Body of pancreas (tissue), 4 donors: ENCODE data around the gene SIPA1L3. TPM values are rescaled to one million over a fixed set of nuclear protein-coding genes. Genes with fewer than 3 reads are reported as not detected.

Experiments
- ATAC-seq: fragments of 150-250 bp; one replicate; pipeline ENCODE4 v1.9.1; 2016
- DNase-seq, 4 donors: peaks; one replicate each; pipeline ENCODE4 v3.0.0-alpha.2; 2019
- H3K27ac ChIP-seq, 4 donors: fragments of 200-600 bp; sonication (generic); 1 replicate in 3 of 4; 2 replicates in 1 of 4; pipeline versions ENCODE4 v1.5.1 to v1.6.1; 2016 to 2019; ENCODE audit warnings: mild to moderate bottlenecking in 1 of 4, mixed read lengths in 1 of 4, moderate library complexity in 1 of 4
- H3K27me3 ChIP-seq, 2 donors: fragments of 200-600 bp; sonication (generic); one replicate each; pipeline ENCODE4 v1.6.0; 2016; ENCODE audit warnings: mild to moderate bottlenecking in 1 of 2
- H3K36me3 ChIP-seq, 2 donors: fragments of 200-600 bp; sonication (generic); replicated peaks in 1 of 2; 2 replicates each; pipeline ENCODE4 v1.5.1; 2016; ENCODE audit warnings: low read depth in 2 of 2; ENCODE audit not compliant: insufficient read depth in 1 of 2
- H3K4me1 ChIP-seq: fragments of 200-600 bp; sonication (generic); one replicate; pipeline ENCODE4 v1.6.0; 2016
- H3K4me3 ChIP-seq, 2 donors: fragments of 200-600 bp; sonication (generic); 1 replicate in 1 of 2; 2 replicates in 1 of 2; pipeline ENCODE4 v1.5.1; 2016 to 2019
- H3K9me3 ChIP-seq, 3 donors: fragments of 200-600 bp; sonication (generic); 1 replicate in 2 of 3; 2 replicates in 1 of 3; pipeline ENCODE4 v1.5.1; 2016
- POLR2A ChIP-seq, 3 donors: fragments of 450-650 bp; IDR thresholded peaks; one replicate each; pipeline ENCODE4 v1.6.1; 2016; ENCODE audit warnings: antibody characterized with exemption in 3 of 3, mild to moderate bottlenecking in 2 of 3
- WGBS, 2 donors: methylation state at CpG; one replicate each; pipeline ENCODE4 v1.1.5; 2017; 5-methylcytosine and 5-hydroxymethylcytosine counted together
- intact Hi-C: fragments of 100-400 bp; cut with DNase I; formaldehyde crosslinking; loops from one replicate; pipeline ENCODE4 v1.15.1; 2023
- total RNA-seq, 2 donors: library from RNA; depleted of rRNA; stranded (reverse); fragments of >200 nt; gene quantifications; one replicate each; pipeline ENCODE4 v1.1.0, GENCODE V29; 2016
- TF ChIP-seq, protein P1 (sequence below), 7 experiments: fragments of 450-650 bp in 4 of 7; fragments of 200-600 bp in 3 of 7; sonication (generic) in 3 of 7; IDR thresholded peaks; one replicate each; pipeline ENCODE4 v1.5.1; 2016 to 2019; ENCODE audit warnings: antibody characterized with exemption in 7 of 7

Gene SIPA1L3
- total RNA-seq, 2 donors from 2014 or later: 41.5 to 62.0 TPM

DNA sequence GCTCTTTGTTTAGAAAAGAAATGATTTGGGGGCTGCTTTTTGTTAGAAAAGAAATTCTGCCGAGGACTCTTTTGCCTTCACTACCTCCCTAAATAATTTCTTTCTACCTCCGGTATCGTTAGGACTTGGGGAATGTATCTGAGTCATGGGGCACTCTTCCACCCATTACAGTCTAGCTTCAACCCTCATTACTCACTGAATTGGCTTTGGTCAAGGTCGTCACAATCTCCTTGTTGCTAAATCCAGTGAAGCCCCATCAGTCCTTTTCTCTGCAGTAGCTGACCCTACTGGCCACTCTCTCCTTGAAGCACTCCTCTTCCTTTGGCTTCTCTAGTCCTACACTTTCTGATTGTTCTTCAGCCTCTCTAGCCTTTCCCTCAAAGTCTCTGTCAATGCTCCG is 34.6 kb upstream of the SIPA1L3 start:
- no peaks in the 10 kb centered on the region for H3K9me3 ChIP-seq
- DNase-seq: no peak
- intact Hi-C loops: no loop called here
- H3K4me1 ChIP-seq: no peaks in the 10 kb centered on the region
- no peak overlapping the region for H3K27ac ChIP-seq
- no peak for ATAC-seq
- H3K27me3 ChIP-seq: no peaks in the 10 kb centered on the region
- no peaks in the 10 kb centered on the region for H3K36me3 ChIP-seq
- WGBS, 2 donors: 57 to 61% methylated on average over 5 of the region's 5 CpGs
- TF ChIP-seq, protein P1, sequence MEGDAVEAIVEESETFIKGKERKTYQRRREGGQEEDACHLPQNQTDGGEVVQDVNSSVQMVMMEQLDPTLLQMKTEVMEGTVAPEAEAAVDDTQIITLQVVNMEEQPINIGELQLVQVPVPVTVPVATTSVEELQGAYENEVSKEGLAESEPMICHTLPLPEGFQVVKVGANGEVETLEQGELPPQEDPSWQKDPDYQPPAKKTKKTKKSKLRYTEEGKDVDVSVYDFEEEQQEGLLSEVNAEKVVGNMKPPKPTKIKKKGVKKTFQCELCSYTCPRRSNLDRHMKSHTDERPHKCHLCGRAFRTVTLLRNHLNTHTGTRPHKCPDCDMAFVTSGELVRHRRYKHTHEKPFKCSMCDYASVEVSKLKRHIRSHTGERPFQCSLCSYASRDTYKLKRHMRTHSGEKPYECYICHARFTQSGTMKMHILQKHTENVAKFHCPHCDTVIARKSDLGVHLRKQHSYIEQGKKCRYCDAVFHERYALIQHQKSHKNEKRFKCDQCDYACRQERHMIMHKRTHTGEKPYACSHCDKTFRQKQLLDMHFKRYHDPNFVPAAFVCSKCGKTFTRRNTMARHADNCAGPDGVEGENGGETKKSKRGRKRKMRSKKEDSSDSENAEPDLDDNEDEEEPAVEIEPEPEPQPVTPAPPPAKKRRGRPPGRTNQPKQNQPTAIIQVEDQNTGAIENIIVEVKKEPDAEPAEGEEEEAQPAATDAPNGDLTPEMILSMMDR (IDR thresholded peaks at IDR 0.05): no peak
- TF ChIP-seq POLR2A (IDR thresholded peaks at IDR 0.05): no peak
- H3K4me3 ChIP-seq: no peak overlapping the region

GRCh38 chr19:37874784-37875183 is 32.2 kb upstream of the SIPA1L3 start:
- ATAC-seq (no peak), DNase-seq (no peak)
- intact Hi-C loops: no loop called here
- Histone ChIP-seq H3K4me1 (no peaks in the 10 kb centered on the region), H3K36me3 (no peaks in the 10 kb centered on the region), H3K27me3 (no peaks in the 10 kb centered on the region), H3K27ac (no peak overlapping the region), H3K4me3 (no peak overlapping the region), H3K9me3 (no peaks in the 10 kb centered on the region)
- TF ChIP-seq, protein P1 (IDR thresholded peaks at IDR 0.05): no peak
- no peak for TF ChIP-seq POLR2A (IDR thresholded peaks at IDR 0.05)
- 13 to 56% methylated on average over 1 to 3 of the region's 3 CpGs for WGBS, 2 donors

- Histone ChIP-seq H3K9me3 (no peaks in the 10 kb centered on the region), H3K36me3 (no peaks in the 10 kb centered on the region), H3K4me1 (no peaks in the 10 kb centered on the region), H3K27me3 (no peaks in the 10 kb centered on the region), H3K4me3 (no peak overlapping the region), H3K27ac (no peak overlapping the region)
- TF ChIP-seq, protein P1 (IDR thresholded peaks at IDR 0.05): no peak
- TF ChIP-seq POLR2A (IDR thresholded peaks at IDR 0.05): no peak
- intact Hi-C loops: no loop called here
- DNase-seq (no peak), ATAC-seq (no peak)
- 36 to 40% methylated on average over 2 of the region's 2 CpGs for WGBS, 2 donors
These were observed 31.0 kb upstream of the SIPA1L3 start for GRCh38 chr19:37876032-37876431.

GRCh38 chr19:37877147-37877546 is 29.9 kb upstream of the SIPA1L3 start:
- intact Hi-C loops: no loop called here
- no peaks in the 10 kb centered on the region for H3K9me3 ChIP-seq
- no peaks in the 10 kb centered on the region for H3K36me3 ChIP-seq
- WGBS, 2 donors: 69 to 84% methylated on average over 3 of the region's 3 CpGs
- TF ChIP-seq, protein P1 (IDR thresholded peaks at IDR 0.05): no peak
- TF ChIP-seq POLR2A (IDR thresholded peaks at IDR 0.05): no peak
- H3K27ac ChIP-seq: no peak overlapping the region
- ATAC-seq (no peak), DNase-seq (no peak)
- no peak overlapping the region for H3K4me3 ChIP-seq
- no peaks in the 10 kb centered on the region for H3K4me1 ChIP-seq
- H3K27me3 ChIP-seq: no peaks in the 10 kb centered on the region

DNA sequence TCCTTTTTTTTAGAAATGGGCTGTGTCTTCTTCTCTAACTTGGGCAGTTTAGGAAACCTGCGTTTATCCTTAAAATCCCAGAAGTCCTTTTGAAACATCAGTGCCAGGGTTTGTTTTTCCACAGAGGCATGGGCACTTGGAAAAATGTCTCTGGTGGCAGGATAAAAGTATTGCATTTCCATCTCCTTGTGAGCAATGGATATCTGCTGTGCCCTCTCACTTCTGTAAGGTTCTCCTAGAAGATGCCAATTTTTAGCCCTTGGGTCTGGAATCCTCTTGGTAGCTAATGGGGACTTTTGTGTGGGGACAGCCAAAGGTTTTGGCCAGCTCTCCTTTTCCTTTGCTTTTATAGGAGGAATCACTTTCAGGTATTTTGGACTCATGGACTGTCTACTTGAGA is 21.6 kb upstream of the SIPA1L3 start:
- no peak for ATAC-seq

More for the DNA sequence above, 21.6 kb upstream of the SIPA1L3 start:
- no peak overlapping the region for H3K4me3 ChIP-seq
- H3K36me3 ChIP-seq: no peaks in the 10 kb centered on the region
- H3K27ac ChIP-seq: no peak overlapping the region
- no peaks in the 10 kb centered on the region for H3K27me3 ChIP-seq
- intact Hi-C loops: no loop called here
- H3K9me3 ChIP-seq: no peaks in the 10 kb centered on the region
- WGBS, 2 donors: 70 to 71% methylated on average over 1 of the region's 1 CpG
- no peaks in the 10 kb centered on the region for H3K4me1 ChIP-seq
- no peak for DNase-seq
- TF ChIP-seq, protein P1 (IDR thresholded peaks at IDR 0.05): no peak
- no peak for TF ChIP-seq POLR2A (IDR thresholded peaks at IDR 0.05)
